GM21528 (cell line): ENCODE measurements around the gene IMPG1.

Source experiments
- ATAC-seq: cut with Tn5 transposase; IDR thresholded peaks from one replicate; pipeline ENCODE4 v1.9.1; 2021; ENCODE audit warnings: mild to moderate bottlenecking, moderate library complexity; ENCODE audit not compliant: unreplicated experiment, low FRiP score

Gene IMPG1, protein sequence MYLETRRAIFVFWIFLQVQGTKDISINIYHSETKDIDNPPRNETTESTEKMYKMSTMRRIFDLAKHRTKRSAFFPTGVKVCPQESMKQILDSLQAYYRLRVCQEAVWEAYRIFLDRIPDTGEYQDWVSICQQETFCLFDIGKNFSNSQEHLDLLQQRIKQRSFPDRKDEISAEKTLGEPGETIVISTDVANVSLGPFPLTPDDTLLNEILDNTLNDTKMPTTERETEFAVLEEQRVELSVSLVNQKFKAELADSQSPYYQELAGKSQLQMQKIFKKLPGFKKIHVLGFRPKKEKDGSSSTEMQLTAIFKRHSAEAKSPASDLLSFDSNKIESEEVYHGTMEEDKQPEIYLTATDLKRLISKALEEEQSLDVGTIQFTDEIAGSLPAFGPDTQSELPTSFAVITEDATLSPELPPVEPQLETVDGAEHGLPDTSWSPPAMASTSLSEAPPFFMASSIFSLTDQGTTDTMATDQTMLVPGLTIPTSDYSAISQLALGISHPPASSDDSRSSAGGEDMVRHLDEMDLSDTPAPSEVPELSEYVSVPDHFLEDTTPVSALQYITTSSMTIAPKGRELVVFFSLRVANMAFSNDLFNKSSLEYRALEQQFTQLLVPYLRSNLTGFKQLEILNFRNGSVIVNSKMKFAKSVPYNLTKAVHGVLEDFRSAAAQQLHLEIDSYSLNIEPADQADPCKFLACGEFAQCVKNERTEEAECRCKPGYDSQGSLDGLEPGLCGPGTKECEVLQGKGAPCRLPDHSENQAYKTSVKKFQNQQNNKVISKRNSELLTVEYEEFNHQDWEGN

DNA sequence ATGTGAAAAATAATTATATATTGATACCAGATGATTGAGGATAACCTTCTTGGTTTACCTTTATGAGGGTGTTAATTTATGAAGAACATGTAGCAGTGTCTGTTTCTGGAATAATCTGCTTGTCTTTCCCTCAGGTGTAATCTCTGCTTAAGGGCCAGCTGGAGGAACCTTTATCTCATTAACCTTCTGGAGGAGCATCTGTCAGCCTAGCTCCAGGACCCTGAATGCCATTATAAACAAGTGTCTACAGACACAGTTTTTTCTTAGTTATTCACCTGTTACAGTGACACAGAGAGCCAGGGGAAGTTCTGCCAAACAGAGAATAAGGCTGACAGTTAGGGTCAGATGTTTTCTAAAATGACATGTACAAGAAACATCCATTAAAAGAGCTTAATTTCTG lies at the start of gene IMPG1:
IMPG1 (minus strand) TSS at position 101 of the 400 bp plus-strand sequence. CDS start 174 bp downstream, outside the sequence.
- ATAC-seq = no peak

DNA sequence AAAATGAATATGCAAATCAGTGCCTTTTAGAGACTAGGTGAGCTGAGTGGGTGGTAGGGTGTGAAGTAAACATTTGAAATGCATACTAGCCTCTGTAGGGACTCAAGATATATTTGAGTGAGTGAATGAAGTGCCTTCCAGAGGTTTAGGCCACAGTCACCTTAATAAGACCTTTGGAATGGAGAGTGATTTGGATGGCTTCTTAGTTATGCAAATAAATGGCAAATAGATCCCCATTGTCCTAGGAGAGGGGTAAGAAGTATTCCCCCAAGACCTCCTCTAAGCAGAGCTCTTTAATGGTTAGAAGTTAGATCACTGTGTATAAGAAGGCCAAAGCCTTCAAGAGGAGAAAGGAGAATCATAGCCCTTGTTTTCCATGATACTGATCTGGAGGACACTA lies 47.8 kb upstream of the IMPG1 start:
- no peak for ATAC-seq

DNA sequence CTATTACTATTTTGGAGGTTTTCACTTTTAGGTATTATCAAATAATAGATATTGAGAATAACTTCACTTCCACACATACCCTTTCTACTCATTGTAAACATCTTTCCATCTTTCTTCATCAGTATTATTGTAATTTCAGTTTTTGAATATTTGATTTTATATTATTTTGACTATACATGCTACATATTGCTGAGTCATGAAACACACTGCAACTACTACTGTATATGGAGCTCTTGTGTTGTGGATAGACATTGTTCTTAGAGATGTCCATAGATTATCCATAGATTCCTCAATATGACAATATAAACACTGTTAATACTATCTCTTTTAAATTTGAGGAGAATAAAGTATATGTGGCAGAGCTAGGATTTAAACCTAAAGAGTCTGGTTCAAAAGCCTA lies 819 bp upstream of the IMPG1 start:
- no peak for ATAC-seq

DNA sequence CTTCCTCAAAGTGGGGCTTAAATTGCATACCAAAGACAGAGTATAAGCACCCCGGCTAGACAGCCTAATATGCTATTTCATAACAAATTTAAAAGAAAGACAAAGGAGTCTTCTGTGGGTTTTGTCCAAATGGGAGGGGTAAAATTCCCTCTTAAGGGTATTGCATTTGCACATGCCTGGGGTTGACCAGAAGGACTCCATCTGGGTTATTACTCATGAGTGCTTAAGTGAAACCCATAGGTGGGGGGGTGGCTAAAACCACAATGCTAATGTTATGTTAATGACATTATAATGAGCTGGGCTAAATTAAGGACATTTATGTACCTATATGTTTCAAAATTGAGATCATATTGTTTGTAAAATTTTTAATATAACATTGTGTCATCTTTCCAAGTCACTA lies 15.0 kb downstream of the IMPG1 start:
- no peak for ATAC-seq

DNA sequence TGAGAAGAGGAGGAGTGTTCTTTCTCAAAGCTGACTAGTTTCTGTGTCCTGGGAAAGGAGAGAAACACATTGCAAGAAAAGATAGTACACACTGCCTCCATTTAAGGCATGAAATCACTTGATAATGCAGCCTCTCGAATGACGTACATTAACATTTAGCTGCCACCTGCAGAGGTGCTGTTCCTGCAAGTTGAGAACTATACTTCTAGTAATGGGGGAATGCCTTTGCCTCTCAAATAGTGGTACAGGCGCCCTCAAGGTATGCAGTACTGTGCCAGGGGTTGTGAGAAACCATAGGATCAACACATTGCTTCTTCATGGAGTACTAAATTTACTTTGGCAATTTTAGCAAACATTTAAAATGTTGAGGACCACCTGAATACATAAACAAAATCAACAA lies 20.1 kb downstream of the IMPG1 start:
- ATAC-seq = no peak

DNA sequence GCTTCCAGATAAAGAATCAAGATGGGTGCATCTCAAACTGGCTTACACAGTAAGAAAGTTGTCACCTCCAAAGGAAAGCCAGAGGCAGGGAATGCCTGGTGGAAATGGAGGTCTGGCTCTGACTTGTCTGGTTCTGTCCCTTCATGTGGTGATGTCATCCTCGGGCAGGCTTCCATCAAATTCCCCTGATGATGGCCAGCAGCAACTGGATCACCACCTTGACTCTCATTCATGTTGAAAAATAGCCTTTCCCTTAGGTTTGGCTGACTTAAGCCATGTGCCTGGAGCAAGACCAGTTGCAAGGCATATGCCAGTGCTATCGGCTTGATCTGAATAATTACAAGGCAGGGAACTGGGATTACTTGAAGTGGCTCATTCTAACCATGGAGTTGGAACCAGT lies 28.8 kb downstream of the IMPG1 start:
- no peak for ATAC-seq

DNA sequence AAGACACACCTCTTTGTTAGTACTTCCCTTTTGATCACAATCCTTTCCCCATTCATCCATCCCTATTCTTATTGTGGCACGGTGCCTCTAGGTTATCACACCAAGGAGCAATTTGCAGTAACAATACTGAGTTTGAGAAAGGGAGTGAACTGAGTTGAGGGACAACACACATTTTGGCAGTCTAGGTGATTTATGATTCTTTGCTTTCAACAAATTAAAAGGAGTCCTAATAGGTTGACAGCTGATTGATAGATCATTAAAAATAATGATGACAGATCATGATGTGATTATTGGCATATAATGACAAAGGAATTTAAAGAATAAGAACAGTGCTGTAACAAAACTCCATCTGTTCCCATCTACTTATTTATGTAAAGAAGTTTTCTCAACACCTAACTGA lies 36.7 kb downstream of the IMPG1 start:
- ATAC-seq = no peak

DNA sequence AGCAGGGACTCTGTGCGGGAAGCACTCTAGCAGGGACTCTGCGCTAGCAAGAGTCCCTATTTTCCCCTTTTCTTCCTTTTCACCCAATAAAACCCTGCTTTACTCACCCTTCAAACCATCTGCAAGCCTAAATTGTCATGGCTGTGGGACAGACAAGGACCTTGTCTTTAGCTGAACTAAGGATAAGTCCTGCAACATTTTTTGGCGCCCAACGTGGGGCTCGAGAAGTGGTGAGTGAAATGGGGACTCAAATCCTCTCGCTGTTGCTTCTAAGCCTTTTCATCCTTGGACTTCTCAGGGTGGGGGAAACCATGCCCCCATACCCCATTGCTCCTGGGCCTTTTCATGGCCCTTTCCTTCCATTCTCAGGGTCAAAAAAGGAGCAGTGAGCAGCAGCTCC lies 46.4 kb downstream of the IMPG1 start:
- no peak for ATAC-seq

DNA sequence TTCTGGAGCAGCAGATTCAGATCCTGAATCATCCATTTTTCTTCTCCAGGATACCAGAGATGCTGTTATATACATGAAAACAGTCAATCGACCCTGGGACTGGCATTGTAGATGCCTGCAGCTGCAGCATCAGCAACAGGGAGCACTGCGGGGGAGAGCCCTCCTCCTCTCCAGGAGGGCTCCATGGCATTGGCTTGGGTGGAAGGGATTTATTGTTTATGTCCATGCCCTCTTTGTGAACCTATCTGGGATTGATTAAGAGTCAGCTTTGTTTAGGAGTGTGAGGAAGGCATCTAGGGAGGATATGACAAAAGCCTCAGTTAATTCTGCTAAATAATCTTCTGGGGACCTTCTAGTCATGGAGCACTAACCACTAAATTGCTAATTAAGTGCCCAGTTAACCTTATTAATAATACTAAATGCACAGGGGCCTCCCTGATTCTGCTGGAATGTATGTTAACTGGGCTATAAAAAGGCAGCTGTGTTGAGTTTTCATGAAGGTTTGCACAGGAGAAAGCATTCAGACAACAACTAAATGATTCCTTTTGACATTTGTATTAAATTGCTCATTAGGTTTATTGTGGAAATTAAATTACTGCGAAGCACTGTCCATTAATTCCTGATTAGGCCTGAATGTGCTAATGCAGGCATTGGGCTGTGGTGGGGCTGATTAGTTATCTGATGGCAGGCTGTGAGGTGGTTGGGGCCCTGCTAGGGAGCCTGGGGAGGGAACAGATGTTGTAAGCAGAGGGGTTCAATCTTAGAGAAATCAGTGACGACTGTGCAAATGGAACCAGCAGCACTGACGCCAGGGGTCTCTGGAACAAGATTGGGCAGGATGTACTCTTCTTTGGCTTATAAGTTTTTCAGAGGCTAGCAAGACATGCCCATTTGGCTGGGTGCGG lies 57.6 kb downstream of the IMPG1 start:
- ATAC-seq = no peak

DNA sequence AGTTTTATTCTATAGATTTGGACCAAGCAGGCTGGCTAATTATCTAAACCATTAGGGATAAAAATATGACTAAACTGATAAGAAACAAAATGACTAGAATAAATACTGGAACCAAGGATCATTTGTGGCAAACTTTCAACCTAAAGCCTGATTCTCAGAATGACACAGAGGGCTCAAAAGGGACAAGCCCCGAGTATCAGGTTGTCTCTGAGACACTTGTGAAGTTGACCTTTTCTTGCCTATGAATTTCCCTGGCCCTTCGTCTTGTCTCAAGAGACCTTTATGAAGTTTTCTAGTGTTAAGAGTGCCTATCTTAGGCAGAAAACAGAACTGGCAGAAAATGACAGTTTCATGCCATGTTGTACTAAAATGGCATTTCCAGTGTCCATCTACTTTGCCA lies 68.3 kb downstream of the IMPG1 start:
- no peak for ATAC-seq

DNA sequence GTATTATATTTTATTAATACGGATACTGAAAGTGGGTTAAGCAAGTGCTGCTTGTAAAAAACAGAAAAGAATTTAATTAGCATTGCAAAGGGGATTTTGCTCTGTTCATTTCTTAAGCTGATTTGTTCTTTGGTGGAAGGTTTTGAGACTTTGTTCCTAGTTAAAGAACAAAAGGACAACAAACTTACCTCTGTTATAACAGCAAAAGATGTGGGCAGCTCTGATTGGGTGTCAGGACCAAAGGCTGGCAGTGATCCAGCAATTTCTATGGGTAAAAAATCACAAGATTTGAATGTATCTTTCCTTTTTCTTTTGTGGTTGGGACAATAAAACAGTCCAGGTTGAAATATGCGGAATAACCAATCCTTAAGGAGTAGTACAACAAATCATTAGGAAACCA lies 68.8 kb downstream of the IMPG1 start:
- ATAC-seq = no peak

DNA sequence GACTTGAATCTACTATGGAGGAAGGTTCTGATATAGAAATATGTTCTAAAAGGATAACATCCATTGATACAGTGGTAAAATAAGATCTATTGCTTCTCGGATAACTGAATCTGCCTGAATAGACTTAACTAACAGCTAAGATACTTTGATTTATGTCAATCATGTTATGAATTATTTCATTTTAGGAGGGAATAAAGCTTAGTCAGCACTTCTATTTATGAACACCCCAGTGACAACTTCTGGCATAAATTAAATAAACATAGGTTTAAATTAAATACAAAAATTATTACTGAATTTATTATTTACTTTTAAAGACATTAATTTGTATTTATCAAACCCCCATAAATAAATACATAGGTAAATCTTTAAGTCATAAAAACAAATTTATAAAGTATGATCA lies 69.3 kb downstream of the IMPG1 start:
- no peak for ATAC-seq

DNA sequence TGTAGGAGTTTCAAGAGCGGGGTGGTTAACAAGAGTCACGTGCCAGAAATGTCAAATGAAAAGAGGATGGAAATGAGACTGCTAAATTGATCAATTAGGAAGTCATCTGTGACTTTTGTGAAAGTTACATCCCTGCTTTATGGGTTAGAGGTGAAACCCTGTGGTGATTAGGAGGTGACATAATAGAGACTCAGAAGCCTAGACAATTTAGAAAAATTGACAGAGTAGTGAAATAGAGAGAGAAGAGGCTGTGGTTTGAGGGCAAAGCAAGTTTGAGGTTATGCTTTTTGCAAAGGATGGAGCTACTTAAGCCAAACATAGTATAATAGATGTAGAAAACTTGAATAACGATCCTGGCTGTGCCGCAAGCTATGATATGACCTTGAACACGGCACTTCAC lies 71.8 kb downstream of the IMPG1 start:
- ATAC-seq = no peak

DNA sequence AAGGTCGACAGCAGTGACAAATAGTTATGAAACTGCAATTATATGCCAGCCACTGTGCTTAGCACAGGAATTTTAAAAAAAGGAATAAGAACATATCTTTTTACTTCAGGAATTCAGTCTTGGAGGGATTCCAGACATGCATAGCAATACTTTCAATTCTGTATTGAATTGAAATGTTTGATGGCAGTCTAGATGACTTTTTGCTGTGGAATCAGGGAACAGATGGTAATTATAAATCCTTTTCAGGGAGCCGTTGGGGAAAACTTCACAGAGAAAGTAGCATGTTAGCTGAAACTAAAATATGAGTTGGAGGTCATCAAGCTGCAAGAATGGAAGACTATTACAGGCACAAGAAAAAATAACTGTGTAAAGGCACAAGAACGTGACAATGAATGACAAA lies 74.8 kb downstream of the IMPG1 start:
- ATAC-seq = no peak

DNA sequence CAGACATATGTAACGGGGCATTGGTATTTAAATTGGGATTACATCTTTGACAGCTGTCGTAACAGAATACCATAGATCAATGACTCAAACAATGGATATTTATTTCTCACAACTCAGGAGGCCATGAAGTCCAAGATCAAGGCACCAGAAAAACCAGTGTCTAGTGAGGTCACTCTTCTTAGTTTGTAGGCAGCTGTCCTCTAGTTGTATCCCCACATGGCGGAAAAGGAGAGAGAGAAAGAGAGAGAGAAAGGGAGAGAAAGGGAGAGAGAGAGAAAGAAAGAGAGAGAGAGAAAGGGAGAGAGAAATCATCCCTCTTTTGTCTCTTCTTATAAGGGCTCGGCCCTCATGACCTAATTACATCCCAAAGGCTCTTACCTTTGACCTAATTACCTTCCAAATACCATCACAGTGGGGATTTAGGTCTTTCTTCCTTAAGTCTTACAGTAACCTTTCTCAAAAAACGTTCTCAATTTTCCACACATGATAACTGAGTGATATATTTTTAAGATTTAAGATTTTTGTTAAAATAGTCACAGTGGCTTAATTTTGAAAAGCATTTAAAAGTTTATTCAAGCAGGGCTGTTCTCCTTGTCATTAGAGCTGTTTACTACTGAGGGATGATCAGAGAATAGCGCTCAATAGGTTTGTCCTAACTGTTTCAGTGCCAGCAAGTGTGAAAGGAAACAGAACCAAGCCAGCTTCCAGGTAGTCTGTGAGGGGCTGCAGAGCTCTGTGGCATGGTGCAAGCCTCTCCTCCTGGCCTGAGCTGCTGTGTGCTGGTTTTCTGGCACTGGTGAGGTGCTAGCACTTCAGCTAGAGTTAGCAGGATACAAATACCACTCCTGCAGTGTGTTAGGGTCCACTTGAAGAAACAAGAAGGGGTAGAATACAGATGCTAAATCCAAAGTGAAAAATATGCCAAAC lies 79.0 kb downstream of the IMPG1 start:
- no peak for ATAC-seq

DNA sequence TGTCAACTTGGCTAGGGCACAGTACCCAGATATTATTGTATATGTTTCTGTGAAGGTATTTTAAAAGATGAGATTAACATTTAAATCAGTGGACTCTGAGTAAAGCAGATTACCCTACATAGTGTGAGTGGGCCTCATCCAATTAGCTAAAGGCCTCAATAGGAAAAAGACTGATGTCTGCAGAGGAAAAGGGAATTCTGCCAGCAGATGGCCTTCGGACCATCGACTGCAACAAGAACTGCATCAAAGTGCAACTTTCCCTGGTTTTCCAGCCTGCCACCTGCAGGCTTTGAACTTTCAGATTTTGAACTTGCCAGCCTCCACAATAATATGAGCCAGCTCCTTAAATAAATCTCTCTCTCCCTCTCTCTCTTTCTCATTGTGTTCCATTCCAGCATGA lies 80.5 kb downstream of the IMPG1 start:
- no peak for ATAC-seq

DNA sequence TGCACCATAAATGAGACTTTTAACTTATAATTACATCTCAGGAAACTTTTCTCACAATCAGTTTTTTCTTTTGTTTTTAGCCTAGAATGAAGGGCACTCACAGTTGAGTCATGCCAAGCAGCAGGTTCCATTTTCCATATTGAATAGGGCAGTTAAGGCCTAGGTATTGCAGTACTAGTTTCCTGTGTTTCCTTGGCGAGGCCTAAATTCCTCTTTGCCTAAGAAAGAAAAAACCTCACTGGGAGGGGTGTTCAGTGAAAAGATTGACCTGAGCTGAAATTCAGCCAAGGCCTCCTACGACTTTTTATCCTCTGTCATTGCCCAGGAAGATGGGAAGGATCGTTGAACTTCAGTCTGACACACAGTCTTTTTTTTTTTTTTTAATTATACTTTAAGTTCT lies 85.5 kb downstream of the IMPG1 start:
- ATAC-seq = no peak

DNA sequence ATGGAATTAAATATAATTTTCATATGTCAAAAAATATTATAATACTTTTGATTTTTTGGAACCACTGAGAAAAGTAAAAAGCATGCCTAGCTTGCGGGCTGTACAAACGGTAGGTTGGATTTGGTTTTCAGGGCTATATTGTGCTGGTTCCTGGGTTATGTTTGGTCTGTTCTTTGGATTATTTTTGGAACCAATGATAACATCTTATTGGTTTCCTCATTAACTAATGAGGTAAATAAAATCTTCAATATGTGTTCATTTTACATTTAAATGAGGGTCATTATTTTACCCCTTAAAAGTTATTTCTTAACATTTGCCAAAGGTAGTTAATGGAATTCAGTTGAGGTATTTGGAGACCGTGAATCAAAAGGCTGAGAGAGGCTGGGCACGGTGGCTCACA lies 96.6 kb downstream of the IMPG1 start:
- ATAC-seq = no peak

DNA sequence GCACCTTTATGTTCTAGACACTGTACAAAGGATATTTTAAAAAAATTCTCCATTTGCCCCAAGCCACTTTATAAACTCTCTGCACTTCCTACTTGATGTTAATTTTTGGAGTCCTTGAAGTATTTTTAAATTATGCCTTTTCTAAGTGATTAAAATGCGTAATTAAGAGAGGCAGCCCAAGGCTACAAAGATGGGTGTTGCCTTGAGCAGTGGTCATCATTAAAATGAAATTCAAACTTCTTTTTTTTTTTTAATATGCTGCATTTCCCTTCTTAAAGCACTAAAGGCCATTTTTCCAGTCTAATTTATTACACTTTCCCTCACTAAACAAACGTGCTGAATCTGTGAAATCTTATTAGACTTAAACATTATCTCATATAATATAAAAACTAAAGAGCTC lies 102.4 kb downstream of the IMPG1 start:
- ATAC-seq = no peak

DNA sequence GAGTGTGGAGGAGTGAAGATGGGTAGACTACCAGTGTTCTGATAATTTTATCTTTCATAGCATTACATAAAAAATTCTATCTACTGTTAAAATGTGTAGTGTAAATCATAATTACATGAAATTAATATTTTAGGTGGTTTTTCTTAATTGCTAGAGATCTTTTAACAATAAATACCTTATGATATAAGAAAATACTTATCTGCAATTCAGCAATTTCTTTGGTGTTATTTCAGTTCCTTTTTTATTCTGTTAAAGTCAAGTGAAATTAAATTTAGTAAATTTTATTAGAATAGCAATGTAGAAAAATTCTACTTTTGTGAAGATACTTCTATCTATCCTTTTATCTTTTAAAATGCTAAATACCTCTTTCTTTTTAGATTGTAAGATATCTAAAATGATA lies 104.3 kb downstream of the IMPG1 start:
- no peak for ATAC-seq
